Muscle of back (tissue), 13 donors: ENCODE data around the gene OR14I1. TPM values are rescaled to one million over a fixed set of nuclear protein-coding genes. Genes with fewer than 3 reads are reported as not detected.

Source experiments
- DNase-seq, 3 donors: peaks; one replicate each; pipeline versions ENCODE4 v3.0.0 to v3.0.0-alpha.2; 2013
- long read RNA-seq, 9 donors: transcript quantifications; one replicate each; lab custom pipeline, GENCODE V29; 2026
- polyA plus RNA-seq, 10 donors: library from polyadenylated mRNA; unstranded; fragments of 120-200 nt; gene quantifications; one replicate each; pipeline ENCODE4 v1.2.1, GENCODE V29; 2013; ENCODE audit not compliant: insufficient read length in 10 of 10

OR14I1 gene
- polyA plus RNA-seq, result not detected
- long read RNA-seq, donor 1, result 0 reads
- long read RNA-seq, donor 2, result 0 reads
- long read RNA-seq, donor 3, result 0 reads
- long read RNA-seq, donor 4, result 0 reads
- long read RNA-seq, donor 5, result 0 reads
- long read RNA-seq, donor 6, result 0 reads
- long read RNA-seq, donor 7, result 0 reads
- long read RNA-seq, donor 8, result 0 reads
- long read RNA-seq, donor 9, result 0 reads

- DNase-seq, result no peak
Measured at GRCh38 chr1:248702714-248703113, at the start of gene OR14I1. Gene OR14I1 (minus strand): TSS chr1:248702766.

GRCh38 chr1:248751635-248752034 lies 49.1 kb upstream of the OR14I1 start:
- no peak for DNase-seq

GRCh38 chr1:248751142-248751541 lies 48.6 kb upstream of the OR14I1 start:
- DNase-seq, result no peak

GRCh38 chr1:248750496-248750895 lies 47.9 kb upstream of the OR14I1 start:
- DNase-seq, result no peak

- no peak for DNase-seq
Measured at GRCh38 chr1:248748211-248748610, 45.6 kb upstream of the OR14I1 start.

- no peak for DNase-seq
Measured at GRCh38 chr1:248740876-248741275, 38.3 kb upstream of the OR14I1 start.

- no peak for DNase-seq
Measured at GRCh38 chr1:248739572-248740205, 37.1 kb upstream of the OR14I1 start.

GRCh38 chr1:248737457-248737856 lies 34.9 kb upstream of the OR14I1 start:
- no peak for DNase-seq

GRCh38 chr1:248736977-248737376 lies 34.4 kb upstream of the OR14I1 start:
- no peak for DNase-seq

GRCh38 chr1:248733566-248733965 lies 31.0 kb upstream of the OR14I1 start:
- no peak for DNase-seq

- DNase-seq, result no peak
Measured at GRCh38 chr1:248730507-248731335, 28.2 kb upstream of the OR14I1 start.

GRCh38 chr1:248714248-248714647 lies 11.7 kb upstream of the OR14I1 start:
- no peak for DNase-seq

- DNase-seq, result peak in 2 of 3 donors; percentile 0 to 2
Measured at GRCh38 chr1:248710305-248710900, 7.8 kb upstream of the OR14I1 start.

GRCh38 chr1:248704606-248705005 lies 2.0 kb upstream of the OR14I1 start:
- no peak for DNase-seq

- no peak for DNase-seq
Measured at GRCh38 chr1:248703674-248704073, 1.1 kb upstream of the OR14I1 start.

- no peak for DNase-seq
Measured at GRCh38 chr1:248699099-248699498, 3.5 kb downstream of the OR14I1 start.

- no peak for DNase-seq
Measured at GRCh38 chr1:248697907-248698306, 4.7 kb downstream of the OR14I1 start.

GRCh38 chr1:248696774-248697173 lies 5.8 kb downstream of the OR14I1 start:
- DNase-seq, result no peak

GRCh38 chr1:248696261-248696660 lies 6.3 kb downstream of the OR14I1 start:
- DNase-seq, result no peak

- DNase-seq, result no peak
Measured at GRCh38 chr1:248695451-248696132, 7.0 kb downstream of the OR14I1 start.

- no peak for DNase-seq
Measured at GRCh38 chr1:248691567-248692155, 10.9 kb downstream of the OR14I1 start.
